Thymus (tissue), 11 donors: ENCODE results near the gene STAB2. TPM values are rescaled to one million over a fixed set of nuclear protein-coding genes. Genes with fewer than 3 reads are reported as not detected.

Source experiments
- DNase-seq, 9 donors: peaks; one replicate each; pipeline ENCODE4 v3.0.0-alpha.2; 2013; ENCODE audit warnings: low spot score in 9 of 9, low read depth in 6 of 9, missing footprints in 1 of 9
- H3K27ac ChIP-seq, 2 donors: one replicate each; pipeline ENCODE4 v1.5.1; 2013; ENCODE audit warnings: control low read depth in 1 of 2, low read depth in 1 of 2, low read length in 1 of 2, mild to moderate bottlenecking in 1 of 2, moderate library complexity in 1 of 2
- H3K27me3 ChIP-seq, 2 donors: one replicate each; pipeline ENCODE4 v1.5.1; 2013; ENCODE audit warnings: low read length in 1 of 2; ENCODE audit not compliant: control insufficient read depth in 2 of 2, insufficient read depth in 1 of 2
- H3K36me3 ChIP-seq, 2 donors: one replicate each; pipeline ENCODE4 v1.5.1; 2013; ENCODE audit warnings: low read length in 1 of 2, mild to moderate bottlenecking in 1 of 2, moderate library complexity in 1 of 2; ENCODE audit not compliant: control insufficient read depth in 2 of 2, insufficient read depth in 2 of 2
- H3K4me1 ChIP-seq, 2 donors: one replicate each; pipeline ENCODE4 v1.5.1; 2013; ENCODE audit warnings: low read length in 2 of 2; ENCODE audit not compliant: control insufficient read depth in 2 of 2, insufficient read depth in 2 of 2
- H3K4me3 ChIP-seq, 2 donors: one replicate each; pipeline ENCODE4 v1.5.1; 2013; ENCODE audit warnings: low read length in 2 of 2, control low read depth in 1 of 2, mild to moderate bottlenecking in 1 of 2
- H3K9me3 ChIP-seq, 2 donors: one replicate each; pipeline ENCODE4 v1.5.1; 2013; ENCODE audit warnings: low read length in 1 of 2, mild to moderate bottlenecking in 1 of 2; ENCODE audit not compliant: control insufficient read depth in 2 of 2, insufficient read depth in 1 of 2
- WGBS: extraction: QIAGEN DNeasy Blood & Tissue Kit; methylation state at CpG from one replicate; pipeline ENCODE4 v1.1.7; 2013; 5-methylcytosine and 5-hydroxymethylcytosine counted together
- polyA plus RNA-seq: library from polyadenylated mRNA; stranded (reverse); fragments of 200-250 nt; gene quantifications from one replicate; pipeline ENCODE4 v1.2.3, GENCODE V29; 2013
- total RNA-seq: library from RNA; stranded (reverse); fragments of 120-200 nt; gene quantifications from one replicate; pipeline ENCODE4 v1.2.4, GENCODE V29; 2013
- donor health status: healthy.

Gene STAB2
- total and polyA plus RNA-seq, 2 donors: 0.11 to 0.24 TPM

GRCh38 chr12:103751171-103751570 is 164.1 kb downstream of the STAB2 start:
- DNase-seq: no peak
- WGBS: 100% methylated on average over 1 of the region's 1 CpG
- no peaks in the 10 kb centered on the region for H3K9me3 ChIP-seq
- no peaks in the 10 kb centered on the region for H3K4me1 ChIP-seq
- H3K27ac ChIP-seq: no peak overlapping the region
- H3K36me3 ChIP-seq: no peaks in the 10 kb centered on the region
- no peak overlapping the region for H3K4me3 ChIP-seq
- no peaks in the 10 kb centered on the region for H3K27me3 ChIP-seq

GRCh38 chr12:103751600-103751999 is 164.5 kb downstream of the STAB2 start:
- Histone ChIP-seq H3K9me3 (no peaks in the 10 kb centered on the region), H3K4me1 (no peaks in the 10 kb centered on the region), H3K27ac (no peak overlapping the region), H3K36me3 (no peaks in the 10 kb centered on the region), H3K4me3 (no peak overlapping the region), H3K27me3 (no peaks in the 10 kb centered on the region)
- WGBS: 53% methylated on average over 2 of the region's 2 CpGs
- no peak for DNase-seq

GRCh38 chr12:103755425-103755824 is 168.4 kb downstream of the STAB2 start:
- no peak overlapping the region for H3K27ac ChIP-seq
- no peak for DNase-seq
- WGBS: 65% methylated on average over 3 of the region's 3 CpGs
- no peak overlapping the region for H3K4me3 ChIP-seq
- H3K4me1 ChIP-seq: no peaks in the 10 kb centered on the region
- H3K36me3 ChIP-seq: no peaks in the 10 kb centered on the region
- no peaks in the 10 kb centered on the region for H3K9me3 ChIP-seq
- no peaks in the 10 kb centered on the region for H3K27me3 ChIP-seq

GRCh38 chr12:103756443-103756842 is 169.4 kb downstream of the STAB2 start:
- no peaks in the 10 kb centered on the region for H3K27me3 ChIP-seq
- H3K9me3 ChIP-seq: no peaks in the 10 kb centered on the region
- WGBS: 96% methylated on average over 5 of the region's 5 CpGs
- DNase-seq: no peak
- no peaks in the 10 kb centered on the region for H3K4me1 ChIP-seq
- H3K27ac ChIP-seq: no peak overlapping the region
- no peak overlapping the region for H3K4me3 ChIP-seq
- H3K36me3 ChIP-seq: no peaks in the 10 kb centered on the region

GRCh38 chr12:103757248-103757647 is 170.2 kb downstream of the STAB2 start:
- Histone ChIP-seq H3K4me1 (no peaks in the 10 kb centered on the region), H3K27ac (no peak overlapping the region), H3K27me3 (no peaks in the 10 kb centered on the region), H3K36me3 (no peaks in the 10 kb centered on the region), H3K4me3 (no peak overlapping the region), H3K9me3 (no peaks in the 10 kb centered on the region)
- DNase-seq: no peak
- 97% methylated on average over 1 of the region's 1 CpG for WGBS

GRCh38 chr12:103758310-103759089 is 171.4 kb downstream of the STAB2 start:
- H3K27ac ChIP-seq: no peak overlapping the region
- no peaks in the 10 kb centered on the region for H3K36me3 ChIP-seq
- no peaks in the 10 kb centered on the region for H3K27me3 ChIP-seq
- 96% methylated on average over 10 of the region's 10 CpGs for WGBS
- no peak for DNase-seq
- H3K4me1 ChIP-seq: no peaks in the 10 kb centered on the region
- no peak overlapping the region for H3K4me3 ChIP-seq
- no peaks in the 10 kb centered on the region for H3K9me3 ChIP-seq

- H3K4me1 ChIP-seq: no peaks in the 10 kb centered on the region
- H3K4me3 ChIP-seq: no peak overlapping the region
- no peak for DNase-seq
- H3K36me3 ChIP-seq: no peaks in the 10 kb centered on the region
- WGBS: 86% methylated on average over 5 of the region's 5 CpGs
- H3K27me3 ChIP-seq: no peaks in the 10 kb centered on the region
- H3K27ac ChIP-seq: no peak overlapping the region
- no peaks in the 10 kb centered on the region for H3K9me3 ChIP-seq
These were observed 175.4 kb downstream of the STAB2 start for GRCh38 chr12:103762473-103762872.

GRCh38 chr12:103765322-103765721 is 178.2 kb downstream of the STAB2 start:
- WGBS: 97% methylated on average over 5 of the region's 5 CpGs
- no peaks in the 10 kb centered on the region for H3K4me1 ChIP-seq
- DNase-seq: no peak
- no peaks in the 10 kb centered on the region for H3K27me3 ChIP-seq
- no peak overlapping the region for H3K4me3 ChIP-seq
- H3K27ac ChIP-seq: no peak overlapping the region
- H3K36me3 ChIP-seq: no peaks in the 10 kb centered on the region
- H3K9me3 ChIP-seq: no peaks in the 10 kb centered on the region

- Histone ChIP-seq H3K9me3 (no peaks in the 10 kb centered on the region), H3K4me1 (no peaks in the 10 kb centered on the region), H3K4me3 (no peak overlapping the region), H3K36me3 (no peaks in the 10 kb centered on the region), H3K27me3 (no peaks in the 10 kb centered on the region), H3K27ac (no peak overlapping the region)
- DNase-seq: no peak
- WGBS: 97% methylated on average over 6 of the region's 6 CpGs
These were observed 179.0 kb downstream of the STAB2 start for GRCh38 chr12:103766028-103766427.
